Liver (tissue), 9 donors: ENCODE data around the gene MYOG. TPM values are rescaled to one million over a fixed set of nuclear protein-coding genes. Genes with fewer than 3 reads are reported as not detected.

Experiments
- DNase-seq: peaks from one replicate; pipeline ENCODE4 v3.0.0-alpha.2; 2017; ENCODE audit warnings: low spot score
- H3K27ac ChIP-seq, 2 donors: one replicate each; pipeline ENCODE4 v1.7.0; 2013; ENCODE audit warnings: inconsistent platforms in 2 of 2, low read length in 2 of 2, control low read depth in 1 of 2, low read depth in 1 of 2, mild to moderate bottlenecking in 1 of 2
- H3K27me3 ChIP-seq, 4 donors: one replicate each; pipeline versions ENCODE4 v1.6.1 to v1.7.0; 2013; ENCODE audit warnings: low read length in 3 of 4, inconsistent platforms in 1 of 4, mild to moderate bottlenecking in 1 of 4, moderate library complexity in 1 of 4; ENCODE audit not compliant: control insufficient read depth in 4 of 4, insufficient read depth in 4 of 4
- H3K36me3 ChIP-seq, 4 donors: one replicate each; pipeline versions ENCODE4 v1.6.1 to v1.7.0; 2013; ENCODE audit warnings: low read length in 3 of 4, mild to moderate bottlenecking in 3 of 4, low read depth in 1 of 4, moderate library complexity in 1 of 4; ENCODE audit not compliant: control insufficient read depth in 4 of 4, insufficient read depth in 3 of 4
- H3K4me1 ChIP-seq, 4 donors: one replicate each; pipeline versions ENCODE4 v1.6.1 to v1.7.0; 2013; ENCODE audit warnings: low read length in 3 of 4, mild to moderate bottlenecking in 3 of 4, moderate library complexity in 1 of 4; ENCODE audit not compliant: control insufficient read depth in 4 of 4, insufficient read depth in 4 of 4
- H3K4me3 ChIP-seq, 3 donors: one replicate each; pipeline versions ENCODE4 v1.6.1 to v1.7.0; 2013; ENCODE audit warnings: low read length in 3 of 3, control low read depth in 1 of 3, low read depth in 1 of 3, mild to moderate bottlenecking in 1 of 3
- H3K9ac ChIP-seq, 2 donors: one replicate each; pipeline ENCODE4 v1.7.0; 2013; ENCODE audit warnings: low read length in 2 of 2, mild to moderate bottlenecking in 2 of 2, moderate library complexity in 2 of 2, control low read depth in 1 of 2, low read depth in 1 of 2
- H3K9me3 ChIP-seq, 4 donors: one replicate each; pipeline versions ENCODE4 v1.6.1 to v1.7.0; 2013; ENCODE audit warnings: low read length in 3 of 4; ENCODE audit not compliant: control insufficient read depth in 4 of 4
- EGR1 ChIP-seq, 2 donors: IDR thresholded peaks; 2 replicates each; pipeline ENCODE4 v1.6.1; 2016 to 2018; ENCODE audit warnings: antibody characterized with exemption in 2 of 2, low read depth in 2 of 2
- FOXA1 ChIP-seq: IDR thresholded peaks from 2 replicates; pipeline ENCODE4 v1.6.1; 2016; ENCODE audit warnings: antibody characterized with exemption
- FOXA2 ChIP-seq: IDR thresholded peaks from 2 replicates; pipeline ENCODE4 v1.6.1; 2016; ENCODE audit warnings: antibody characterized with exemption
- GABPA ChIP-seq, 2 donors: IDR thresholded peaks in 1 of 2; conservative IDR thresholded peaks in 1 of 2; 2 replicates each; pipeline ENCODE4 v1.6.1; 2016; ENCODE audit warnings: antibody characterized with exemption in 2 of 2, mild to moderate bottlenecking in 1 of 2, moderate library complexity in 1 of 2
- HNF4A ChIP-seq, 2 donors: conservative IDR thresholded peaks; 2 replicates each; pipeline ENCODE4 v1.6.1; 2016; ENCODE audit warnings: antibody characterized with exemption in 2 of 2, mild to moderate bottlenecking in 2 of 2
- HNF4G ChIP-seq: IDR thresholded peaks from 2 replicates; pipeline ENCODE4 v1.6.1; 2016; ENCODE audit warnings: antibody characterized with exemption
- JUND ChIP-seq, 2 donors: IDR thresholded peaks; 2 replicates each; pipeline ENCODE4 v1.6.1; 2016; ENCODE audit warnings: antibody characterized with exemption in 2 of 2
- NR2F2 ChIP-seq: IDR thresholded peaks from 2 replicates; pipeline ENCODE4 v1.6.1; 2016; ENCODE audit warnings: antibody characterized with exemption
- RXRA ChIP-seq, 2 donors: IDR thresholded peaks; 2 replicates each; pipeline ENCODE4 v1.6.1; 2017 to 2018; ENCODE audit warnings: antibody characterized with exemption in 2 of 2, mild to moderate bottlenecking in 1 of 2
- SP1 ChIP-seq: IDR thresholded peaks from 2 replicates; pipeline ENCODE4 v1.6.1; 2018; ENCODE audit warnings: antibody characterized with exemption, mild to moderate bottlenecking
- YY1 ChIP-seq: IDR thresholded peaks from 2 replicates; pipeline ENCODE4 v1.6.1; 2016; ENCODE audit warnings: antibody characterized with exemption, mild to moderate bottlenecking
- WGBS: extraction: QIAGEN DNeasy Blood & Tissue Kit; methylation state at CpG from one replicate; pipeline ENCODE4 v1.1.7; 2013; 5-methylcytosine and 5-hydroxymethylcytosine counted together
- polyA plus RNA-seq, 2 donors: library from polyadenylated mRNA; stranded (reverse) in 1 of 2; unstranded in 1 of 2; fragments of 200-250 nt in 1 of 2; fragments of >200 nt in 1 of 2; fragmentation: Nextera tagmentation in 1 of 2; extraction: Ambion mirVana in 1 of 2; gene quantifications; one replicate each; pipeline versions ENCODE4 v1.2.1 to v1.2.3, GENCODE V29; 2013 to 2015
- total RNA-seq, 2 donors: library from RNA; depleted of rRNA; stranded (reverse); fragments of >200 nt; gene quantifications; one replicate each; pipeline ENCODE4 v1.2.3, GENCODE V29; 2014
- TF ChIP-seq, protein P1 (sequence below): IDR thresholded peaks from 2 replicates; pipeline ENCODE4 v1.6.1; 2016; ENCODE audit warnings: antibody characterized with exemption
- TF ChIP-seq, protein P2 (sequence below): IDR thresholded peaks from 2 replicates; pipeline ENCODE4 v1.6.1; 2016; ENCODE audit warnings: antibody characterized with exemption, mild to moderate bottlenecking
- TF ChIP-seq, protein P3 (sequence below): IDR thresholded peaks from 2 replicates; pipeline ENCODE4 v1.6.1; 2016; ENCODE audit warnings: antibody characterized with exemption
- TF ChIP-seq, protein P4 (sequence below): IDR thresholded peaks from 2 replicates; pipeline ENCODE4 v1.6.1; 2016; ENCODE audit warnings: antibody characterized with exemption
- TF ChIP-seq, protein P5 (sequence below): fragments of 150-350 bp; IDR thresholded peaks from 2 replicates; pipeline ENCODE4 v1.5.1; 2017; ENCODE audit warnings: improper control_type of control experiment, low read depth, low read length; ENCODE audit not compliant: missing input control
- donor health status: healthy.
- donor health status: healthy.
- donor health status: healthy.
- donor health status: healthy.
- donor health status: healthy.

Gene MYOG
- total and polyA plus RNA-seq, 4 donors = not detected

DNA sequence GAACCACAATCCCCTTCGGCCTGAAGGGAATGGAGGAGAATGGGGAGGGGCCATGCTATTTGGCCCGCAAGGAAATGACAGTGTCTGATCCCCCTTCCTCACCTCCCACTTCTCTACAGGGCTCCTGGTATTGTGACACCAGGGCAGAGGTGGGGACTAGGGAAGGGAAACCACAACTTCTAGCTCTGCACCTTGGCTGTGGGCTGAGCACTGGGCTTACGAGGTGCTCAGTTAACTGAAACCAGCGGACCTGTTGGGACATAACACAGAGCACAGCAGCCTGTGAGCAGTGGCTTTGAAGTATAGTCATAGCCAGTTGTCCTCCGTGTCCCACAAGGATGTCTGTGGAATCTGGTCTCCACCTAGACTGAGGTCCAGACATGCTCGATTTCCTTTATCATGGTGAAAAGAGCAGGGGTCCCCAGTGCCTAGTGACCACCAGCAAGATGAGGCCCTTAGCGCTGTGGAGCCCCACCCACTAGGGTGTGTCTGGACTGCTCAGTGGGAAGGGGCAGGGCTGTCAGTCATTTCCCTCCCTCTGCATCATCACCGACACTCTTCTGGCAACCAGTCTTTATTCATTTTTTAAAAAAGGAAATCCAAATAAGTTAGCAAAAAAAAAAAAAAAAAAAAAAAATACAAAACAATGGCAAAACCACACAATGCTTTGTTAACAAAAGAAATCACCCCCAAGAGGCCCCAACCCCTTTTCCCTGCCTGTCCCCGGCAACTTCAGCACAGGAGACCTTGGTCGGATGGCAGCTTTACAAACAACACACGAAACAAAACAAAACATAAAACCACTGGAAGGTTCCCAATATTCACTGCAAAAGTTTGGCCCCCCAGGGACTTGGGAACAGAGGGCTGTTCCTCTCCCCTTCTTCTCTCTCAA, 3.0 kb downstream of the MYOG start:
- Histone ChIP-seq H3K27me3 (no peaks in the 10 kb centered on the region), H3K4me1 (peaks cover 0 to 9% (median 0%) of the 10 kb centered on the region in 4 donors), H3K9ac (no peak overlapping the region), H3K9me3 (no peaks in the 10 kb centered on the region), H3K27ac (no peak overlapping the region), H3K36me3 (no peaks in the 10 kb centered on the region), H3K4me3 (no peak overlapping the region)
- no peak for TF ChIP-seq FOXA2
- TF ChIP-seq, protein P1, sequence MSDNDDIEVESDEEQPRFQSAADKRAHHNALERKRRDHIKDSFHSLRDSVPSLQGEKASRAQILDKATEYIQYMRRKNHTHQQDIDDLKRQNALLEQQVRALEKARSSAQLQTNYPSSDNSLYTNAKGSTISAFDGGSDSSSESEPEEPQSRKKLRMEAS = no peak
- DNase-seq = peak; percentile 24
- 76% methylated on average over 11 of the region's 11 CpGs for WGBS

DNA sequence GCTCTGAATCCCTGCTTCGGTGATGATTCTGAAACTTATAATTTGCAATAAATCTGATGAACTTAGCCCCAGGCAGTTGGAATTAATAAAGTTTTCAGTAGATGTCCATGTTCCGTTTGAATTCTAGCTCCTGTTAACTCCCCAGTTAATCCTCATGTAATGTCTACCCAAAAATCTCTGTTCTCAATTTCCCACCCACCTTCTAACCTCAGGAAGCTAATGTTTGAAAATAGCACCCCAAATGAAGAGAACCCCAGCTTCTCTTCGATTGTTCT, 3.6 kb downstream of the MYOG start:
- H3K9ac ChIP-seq = no peak overlapping the region
- no peak overlapping the region for H3K27ac ChIP-seq
- H3K36me3 ChIP-seq = no peaks in the 10 kb centered on the region
- no peak for DNase-seq
- no peaks in the 10 kb centered on the region for H3K27me3 ChIP-seq
- no peak overlapping the region for H3K4me3 ChIP-seq
- peaks cover 0 to 9% (median 0%) of the 10 kb centered on the region in 4 donors for H3K4me1 ChIP-seq
- WGBS = 81% methylated on average over 3 of the region's 3 CpGs
- TF ChIP-seq YY1 (no peak), GABPA (IDR thresholded peaks at IDR 0.05 in 1 of 2, conservative IDR thresholded peaks at IDR 0.05 in 1 of 2) (no peak), EGR1 (IDR thresholded peaks at IDR 0.05; ENCODE audit: low read depth in 2 of 2) (no peak), FOXA1 (no peak), FOXA2 (no peak), RXRA (IDR thresholded peaks at IDR 0.05) (no peak), NR2F2 (no peak), HNF4A (conservative IDR thresholded peaks at IDR 0.05) (no peak), JUND (IDR thresholded peaks at IDR 0.05) (no peak), HNF4G (no peak), SP1 (no peak)
- TF ChIP-seq, protein P2, sequence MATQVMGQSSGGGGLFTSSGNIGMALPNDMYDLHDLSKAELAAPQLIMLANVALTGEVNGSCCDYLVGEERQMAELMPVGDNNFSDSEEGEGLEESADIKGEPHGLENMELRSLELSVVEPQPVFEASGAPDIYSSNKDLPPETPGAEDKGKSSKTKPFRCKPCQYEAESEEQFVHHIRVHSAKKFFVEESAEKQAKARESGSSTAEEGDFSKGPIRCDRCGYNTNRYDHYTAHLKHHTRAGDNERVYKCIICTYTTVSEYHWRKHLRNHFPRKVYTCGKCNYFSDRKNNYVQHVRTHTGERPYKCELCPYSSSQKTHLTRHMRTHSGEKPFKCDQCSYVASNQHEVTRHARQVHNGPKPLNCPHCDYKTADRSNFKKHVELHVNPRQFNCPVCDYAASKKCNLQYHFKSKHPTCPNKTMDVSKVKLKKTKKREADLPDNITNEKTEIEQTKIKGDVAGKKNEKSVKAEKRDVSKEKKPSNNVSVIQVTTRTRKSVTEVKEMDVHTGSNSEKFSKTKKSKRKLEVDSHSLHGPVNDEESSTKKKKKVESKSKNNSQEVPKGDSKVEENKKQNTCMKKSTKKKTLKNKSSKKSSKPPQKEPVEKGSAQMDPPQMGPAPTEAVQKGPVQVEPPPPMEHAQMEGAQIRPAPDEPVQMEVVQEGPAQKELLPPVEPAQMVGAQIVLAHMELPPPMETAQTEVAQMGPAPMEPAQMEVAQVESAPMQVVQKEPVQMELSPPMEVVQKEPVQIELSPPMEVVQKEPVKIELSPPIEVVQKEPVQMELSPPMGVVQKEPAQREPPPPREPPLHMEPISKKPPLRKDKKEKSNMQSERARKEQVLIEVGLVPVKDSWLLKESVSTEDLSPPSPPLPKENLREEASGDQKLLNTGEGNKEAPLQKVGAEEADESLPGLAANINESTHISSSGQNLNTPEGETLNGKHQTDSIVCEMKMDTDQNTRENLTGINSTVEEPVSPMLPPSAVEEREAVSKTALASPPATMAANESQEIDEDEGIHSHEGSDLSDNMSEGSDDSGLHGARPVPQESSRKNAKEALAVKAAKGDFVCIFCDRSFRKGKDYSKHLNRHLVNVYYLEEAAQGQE = no peak
- TF ChIP-seq, protein P3, sequence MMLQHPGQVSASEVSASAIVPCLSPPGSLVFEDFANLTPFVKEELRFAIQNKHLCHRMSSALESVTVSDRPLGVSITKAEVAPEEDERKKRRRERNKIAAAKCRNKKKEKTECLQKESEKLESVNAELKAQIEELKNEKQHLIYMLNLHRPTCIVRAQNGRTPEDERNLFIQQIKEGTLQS = no peak
- TF ChIP-seq, protein P4, sequence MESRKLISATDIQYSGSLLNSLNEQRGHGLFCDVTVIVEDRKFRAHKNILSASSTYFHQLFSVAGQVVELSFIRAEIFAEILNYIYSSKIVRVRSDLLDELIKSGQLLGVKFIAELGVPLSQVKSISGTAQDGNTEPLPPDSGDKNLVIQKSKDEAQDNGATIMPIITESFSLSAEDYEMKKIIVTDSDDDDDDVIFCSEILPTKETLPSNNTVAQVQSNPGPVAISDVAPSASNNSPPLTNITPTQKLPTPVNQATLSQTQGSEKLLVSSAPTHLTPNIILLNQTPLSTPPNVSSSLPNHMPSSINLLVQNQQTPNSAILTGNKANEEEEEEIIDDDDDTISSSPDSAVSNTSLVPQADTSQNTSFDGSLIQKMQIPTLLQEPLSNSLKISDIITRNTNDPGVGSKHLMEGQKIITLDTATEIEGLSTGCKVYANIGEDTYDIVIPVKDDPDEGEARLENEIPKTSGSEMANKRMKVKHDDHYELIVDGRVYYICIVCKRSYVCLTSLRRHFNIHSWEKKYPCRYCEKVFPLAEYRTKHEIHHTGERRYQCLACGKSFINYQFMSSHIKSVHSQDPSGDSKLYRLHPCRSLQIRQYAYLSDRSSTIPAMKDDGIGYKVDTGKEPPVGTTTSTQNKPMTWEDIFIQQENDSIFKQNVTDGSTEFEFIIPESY = no peak
- TF ChIP-seq, protein P5, sequence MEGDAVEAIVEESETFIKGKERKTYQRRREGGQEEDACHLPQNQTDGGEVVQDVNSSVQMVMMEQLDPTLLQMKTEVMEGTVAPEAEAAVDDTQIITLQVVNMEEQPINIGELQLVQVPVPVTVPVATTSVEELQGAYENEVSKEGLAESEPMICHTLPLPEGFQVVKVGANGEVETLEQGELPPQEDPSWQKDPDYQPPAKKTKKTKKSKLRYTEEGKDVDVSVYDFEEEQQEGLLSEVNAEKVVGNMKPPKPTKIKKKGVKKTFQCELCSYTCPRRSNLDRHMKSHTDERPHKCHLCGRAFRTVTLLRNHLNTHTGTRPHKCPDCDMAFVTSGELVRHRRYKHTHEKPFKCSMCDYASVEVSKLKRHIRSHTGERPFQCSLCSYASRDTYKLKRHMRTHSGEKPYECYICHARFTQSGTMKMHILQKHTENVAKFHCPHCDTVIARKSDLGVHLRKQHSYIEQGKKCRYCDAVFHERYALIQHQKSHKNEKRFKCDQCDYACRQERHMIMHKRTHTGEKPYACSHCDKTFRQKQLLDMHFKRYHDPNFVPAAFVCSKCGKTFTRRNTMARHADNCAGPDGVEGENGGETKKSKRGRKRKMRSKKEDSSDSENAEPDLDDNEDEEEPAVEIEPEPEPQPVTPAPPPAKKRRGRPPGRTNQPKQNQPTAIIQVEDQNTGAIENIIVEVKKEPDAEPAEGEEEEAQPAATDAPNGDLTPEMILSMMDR = no peak
- TF ChIP-seq, protein P1 = no peak
- no peaks in the 10 kb centered on the region for H3K9me3 ChIP-seq
